ENCODE data around the gene PTPRQ.
A peak's percentile ranks its signal among the peaks of the same experiment; 100 is the strongest.
"Not testable (repeated sequence)": the region's sequence is repeated elsewhere in the genome, so short reads cannot be mapped to it uniquely, and the experiment has no call there.

The PTPRQ gene

DNA sequence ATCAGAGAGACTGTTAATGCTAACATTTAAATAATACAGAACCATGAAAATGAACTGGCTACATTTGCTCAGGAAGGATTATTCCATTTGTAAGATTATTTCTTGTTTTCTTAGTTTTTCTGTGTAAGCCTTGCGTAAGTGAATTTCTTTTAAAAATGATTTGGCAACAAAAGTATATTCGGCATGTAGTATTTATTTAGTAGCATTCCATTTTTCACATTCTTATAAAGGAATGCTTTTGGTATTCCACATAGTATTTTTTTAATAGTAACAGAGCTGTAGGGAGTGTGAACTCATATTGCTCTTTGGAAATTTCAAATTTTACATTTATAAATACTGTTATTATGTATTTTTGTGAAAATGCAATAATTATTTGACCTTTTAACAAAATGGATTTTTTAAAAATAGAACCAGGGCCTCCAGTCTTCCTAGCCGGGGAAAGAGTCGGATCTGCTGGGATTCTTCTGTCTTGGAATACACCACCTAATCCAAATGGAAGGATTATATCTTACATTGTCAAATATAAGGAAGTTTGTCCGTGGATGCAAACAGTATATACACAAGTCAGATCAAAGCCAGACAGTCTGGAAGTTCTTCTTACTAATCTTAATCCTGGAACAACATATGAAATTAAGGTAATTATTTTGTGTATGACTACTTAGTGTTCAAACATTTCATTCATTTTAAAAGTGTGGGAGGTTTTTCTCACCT, 1.2 kb downstream of the PTPRQ start:
- intact Hi-C loops (cut with DNase I; ENCODE audit: low total_unique reads): no loop called here

DNA sequence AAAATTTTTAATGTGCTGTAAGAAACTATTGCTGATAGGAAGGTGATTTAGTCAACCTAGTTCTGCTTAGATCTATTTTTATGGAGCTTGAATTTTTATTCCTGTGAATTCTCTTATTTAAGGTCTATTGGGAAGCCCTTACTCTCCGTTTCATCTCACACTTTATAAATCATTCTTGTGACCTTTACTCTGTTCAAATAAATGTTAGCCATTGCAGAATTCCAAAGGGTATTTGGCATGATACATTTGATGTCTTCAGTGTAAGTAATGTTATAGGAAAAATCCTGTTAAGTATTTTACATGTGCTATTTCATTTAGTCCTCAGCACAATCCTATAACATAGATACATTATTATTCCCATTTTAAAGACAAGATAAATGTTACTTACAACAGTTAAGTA, 12.5 kb downstream of the PTPRQ start:
- intact Hi-C loops (cut with DNase I; ENCODE audit: low total_unique reads): no loop called here
- H3K9me3 ChIP-seq: no peaks in the 10 kb centered on the region
- TF ChIP-seq, protein P1, sequence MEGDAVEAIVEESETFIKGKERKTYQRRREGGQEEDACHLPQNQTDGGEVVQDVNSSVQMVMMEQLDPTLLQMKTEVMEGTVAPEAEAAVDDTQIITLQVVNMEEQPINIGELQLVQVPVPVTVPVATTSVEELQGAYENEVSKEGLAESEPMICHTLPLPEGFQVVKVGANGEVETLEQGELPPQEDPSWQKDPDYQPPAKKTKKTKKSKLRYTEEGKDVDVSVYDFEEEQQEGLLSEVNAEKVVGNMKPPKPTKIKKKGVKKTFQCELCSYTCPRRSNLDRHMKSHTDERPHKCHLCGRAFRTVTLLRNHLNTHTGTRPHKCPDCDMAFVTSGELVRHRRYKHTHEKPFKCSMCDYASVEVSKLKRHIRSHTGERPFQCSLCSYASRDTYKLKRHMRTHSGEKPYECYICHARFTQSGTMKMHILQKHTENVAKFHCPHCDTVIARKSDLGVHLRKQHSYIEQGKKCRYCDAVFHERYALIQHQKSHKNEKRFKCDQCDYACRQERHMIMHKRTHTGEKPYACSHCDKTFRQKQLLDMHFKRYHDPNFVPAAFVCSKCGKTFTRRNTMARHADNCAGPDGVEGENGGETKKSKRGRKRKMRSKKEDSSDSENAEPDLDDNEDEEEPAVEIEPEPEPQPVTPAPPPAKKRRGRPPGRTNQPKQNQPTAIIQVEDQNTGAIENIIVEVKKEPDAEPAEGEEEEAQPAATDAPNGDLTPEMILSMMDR (IDR thresholded peaks at IDR 0.05): no peak
- H3K4me3 ChIP-seq: no peak overlapping the region
- no peaks in the 10 kb centered on the region for H3K4me1 ChIP-seq
- no peaks in the 10 kb centered on the region for H3K36me3 ChIP-seq
- no peaks in the 10 kb centered on the region for H3K27me3 ChIP-seq
- no peak overlapping the region for H3K27ac ChIP-seq
- no peak for DNase-seq

More for the DNA sequence above, 1.2 kb downstream of the PTPRQ start:
- Histone ChIP-seq H3K27ac (peak overlapping the region in 1 of 2 donors; percentile 2), H3K9me3 (no peaks in the 10 kb centered on the region), H3K4me1 (peaks cover 0 to 32% (median 12%) of the 10 kb centered on the region in 4 donors), H3K27me3 (no peaks in the 10 kb centered on the region), H3K36me3 (no peaks in the 10 kb centered on the region), H3K4me3 (no peak overlapping the region)
- DNase-seq: no peak
- TF ChIP-seq, protein P1 (IDR thresholded peaks at IDR 0.05): no peak

DNA sequence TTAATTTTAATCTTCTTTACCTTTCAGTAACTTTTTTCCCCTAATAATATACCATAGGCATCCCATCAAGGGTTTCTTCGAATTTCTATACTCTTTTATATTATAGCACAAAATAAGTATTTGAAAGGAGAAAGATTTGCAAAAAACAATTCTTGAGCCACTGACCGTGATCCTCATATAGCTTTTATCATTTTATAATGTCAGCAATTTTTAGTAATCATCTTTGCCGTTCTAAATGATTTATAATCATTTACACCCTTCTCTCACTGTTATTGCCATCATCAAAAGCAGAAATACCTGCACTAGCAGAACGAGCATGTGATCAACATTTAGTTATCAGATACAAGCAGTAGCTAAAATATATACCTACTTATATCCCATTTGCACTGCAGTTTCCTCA, 16.9 kb downstream of the PTPRQ start:
- Histone ChIP-seq H3K4me3 (no peak overlapping the region), H3K27me3 (no peaks in the 10 kb centered on the region), H3K36me3 (no peaks in the 10 kb centered on the region), H3K9me3 (no peaks in the 10 kb centered on the region), H3K4me1 (no peaks in the 10 kb centered on the region), H3K27ac (no peak overlapping the region)
- intact Hi-C loops (cut with DNase I; ENCODE audit: low total_unique reads): no loop called here
- TF ChIP-seq, protein P1 (IDR thresholded peaks at IDR 0.05): no peak
- no peak for DNase-seq

DNA sequence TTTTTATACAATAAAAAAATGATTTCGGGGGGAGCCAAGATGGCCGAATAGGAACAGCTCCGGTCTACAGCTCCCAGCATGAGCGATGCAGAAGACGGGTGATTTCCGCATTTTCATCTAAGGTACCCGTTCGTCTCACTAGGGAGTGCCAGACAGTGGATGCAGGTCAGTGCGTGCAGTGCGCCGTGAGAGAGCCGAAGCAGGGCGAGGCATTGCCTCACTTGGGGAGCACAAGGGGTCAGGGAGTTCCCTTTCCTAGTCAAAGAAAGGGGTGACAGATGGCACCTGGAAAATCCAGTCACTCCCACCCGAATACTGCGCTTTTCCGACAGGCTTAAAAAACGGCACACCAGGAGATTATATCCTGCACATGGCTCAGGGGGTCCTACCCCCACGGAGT, 17.8 kb downstream of the PTPRQ start:
- H3K36me3 ChIP-seq; intact Hi-C loops (cut with DNase I; ENCODE audit: low total_unique reads); H3K27ac ChIP-seq; H3K4me3 ChIP-seq; H3K4me1 ChIP-seq; H3K9me3 ChIP-seq; DNase-seq; H3K27me3 ChIP-seq: not testable (repeated sequence)

DNA sequence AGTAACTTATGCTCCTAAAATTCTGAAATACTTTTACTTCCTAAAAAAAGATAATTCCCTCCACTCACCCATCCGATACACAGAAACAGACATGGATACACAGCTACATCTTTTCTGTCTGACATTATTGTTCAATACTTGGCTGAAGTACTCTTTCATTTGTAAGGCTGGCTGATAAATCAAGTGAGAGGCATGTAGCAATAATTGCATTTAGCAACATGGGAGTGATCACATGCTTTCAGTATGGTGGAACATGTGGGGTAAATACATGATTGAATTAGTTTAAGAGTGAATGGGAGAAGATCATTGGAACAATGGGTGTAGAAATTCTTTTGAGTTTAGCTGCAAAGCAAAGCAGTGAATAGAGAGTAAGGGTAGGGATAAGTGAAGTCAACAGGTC, 25.6 kb downstream of the PTPRQ start:
- no peaks in the 10 kb centered on the region for H3K4me1 ChIP-seq
- DNase-seq: no peak
- H3K4me3 ChIP-seq: no peak overlapping the region
- H3K27me3 ChIP-seq: no peaks in the 10 kb centered on the region
- H3K27ac ChIP-seq: no peak overlapping the region
- no peaks in the 10 kb centered on the region for H3K36me3 ChIP-seq
- intact Hi-C loops (cut with DNase I; ENCODE audit: low total_unique reads): loop anchor here (10.0 kb wide), 1 partner anchor 295 kb away; no protein-coding TSS in a partner anchor
- H3K9me3 ChIP-seq: no peaks in the 10 kb centered on the region
- TF ChIP-seq, protein P1 (IDR thresholded peaks at IDR 0.05): no peak

DNA sequence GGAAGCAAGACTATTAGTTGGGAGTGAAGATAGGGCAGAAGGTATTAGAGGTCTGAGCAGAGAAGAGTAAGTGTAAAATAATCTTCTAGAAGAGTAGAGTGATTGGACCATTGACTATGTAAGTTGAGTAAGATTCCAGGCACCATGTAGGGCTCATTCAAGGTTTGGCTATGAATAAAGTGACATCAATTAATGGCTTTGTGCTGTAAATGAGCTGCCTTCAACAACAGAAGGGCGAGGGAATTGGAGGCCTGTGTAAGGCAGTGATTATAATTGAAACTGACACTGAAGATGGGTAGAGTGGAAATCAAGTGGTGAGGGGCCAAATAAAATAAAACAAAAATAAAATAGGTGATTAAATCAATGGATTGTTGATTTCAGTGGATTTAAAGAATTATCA, 26.4 kb downstream of the PTPRQ start:
- Histone ChIP-seq H3K9me3 (no peaks in the 10 kb centered on the region), H3K4me1 (no peaks in the 10 kb centered on the region), H3K4me3 (no peak overlapping the region), H3K27ac (no peak overlapping the region), H3K36me3 (no peaks in the 10 kb centered on the region), H3K27me3 (no peaks in the 10 kb centered on the region)
- TF ChIP-seq, protein P1 (IDR thresholded peaks at IDR 0.05): no peak
- intact Hi-C loops (cut with DNase I; ENCODE audit: low total_unique reads): loop anchor here (10.0 kb wide), 1 partner anchor 294 kb away; no protein-coding TSS in a partner anchor
- no peak for DNase-seq
